HEK293 (cell line): ENCODE data around the gene NEK11.
A peak's percentile ranks its signal among the peaks of the same experiment; 100 is the strongest.
"Not testable (repeated sequence)": the region's sequence is repeated elsewhere in the genome, so short reads cannot be mapped to it uniquely, and the experiment has no call there.

Experiments used
- CTCF ChIA-PET: fragments of 350-600 bp; formaldehyde crosslinking; extraction: SDS; loops from one replicate; lab custom pipeline; 2021; ENCODE audit warnings: antibody characterized with exemption; lab: Yijun Ruan, JAX
- POLR2A ChIA-PET: fragments of 300-600 bp; formaldehyde crosslinking; extraction: SDS; loops from one replicate; lab custom pipeline; 2020; ENCODE audit warnings: antibody characterized with exemption, inconsistent platforms; lab: Yijun Ruan, JAX
- H3K27ac ChIP-seq: fragments of 200-500 bp; sonication (Bioruptor generic); 2 replicates; pipeline ENCODE4 v1.5.1; 2014; ENCODE audit warnings: low read depth, low read length, control low read depth, inconsistent platforms; ENCODE audit errors: extremely low read depth
- H3K36me3 ChIP-seq, 2 experiments: fragments of 200-500 bp in 1 of 2; sonication (Bioruptor generic) in 1 of 2; 1 replicate in 1 of 2; 2 replicates in 1 of 2; pipeline ENCODE4 v1.5.1; 2014 to 2017; ENCODE audit warnings: inconsistent platforms in 2 of 2, low read length in 2 of 2; ENCODE audit not compliant: control insufficient read depth in 2 of 2, insufficient read depth in 1 of 2
- H3K4me1 ChIP-seq: fragments of 200-500 bp; sonication (Bioruptor generic); 2 replicates; pipeline ENCODE4 v1.5.1; 2014; ENCODE audit warnings: mild to moderate bottlenecking, low read length, inconsistent platforms; ENCODE audit not compliant: control insufficient read depth, insufficient read depth
- H3K4me3 ChIP-seq: 2 replicates; pipeline ENCODE4 v1.5.1; 2011; ENCODE audit warnings: low read depth, mild to moderate bottlenecking, control low read depth, low read length, moderate library complexity
- H3K9me3 ChIP-seq: fragments of 200-500 bp; sonication (Bioruptor generic); 2 replicates; pipeline ENCODE4 v1.5.1; 2014; ENCODE audit warnings: low read depth, low read length, inconsistent platforms; ENCODE audit not compliant: control insufficient read depth, insufficient read depth
- EGR2 ChIP-seq: fragments of 450-650 bp; formaldehyde crosslinking; IDR thresholded peaks from 2 replicates; pipeline ENCODE4 v1.5.1; 2016; ENCODE audit warnings: low read depth, missing biosample characterization, missing genetic modification characterization
- GLIS1 ChIP-seq: fragments of 450-650 bp; formaldehyde crosslinking; IDR thresholded peaks from 2 replicates; pipeline ENCODE4 v1.5.1; 2016; ENCODE audit warnings: missing biosample characterization, missing genetic modification characterization
- GLIS2 ChIP-seq: fragments of 450-650 bp; formaldehyde crosslinking; IDR thresholded peaks from 2 replicates; pipeline ENCODE4 v1.5.1; 2016; ENCODE audit warnings: missing biosample characterization, missing genetic modification characterization
- KLF8 ChIP-seq: fragments of 450-650 bp; formaldehyde crosslinking; IDR thresholded peaks from 2 replicates; pipeline ENCODE4 v1.5.1; 2016; ENCODE audit warnings: missing biosample characterization, missing genetic modification characterization
- SP7 ChIP-seq: fragments of 450-650 bp; formaldehyde crosslinking; IDR thresholded peaks from 2 replicates; pipeline ENCODE4 v1.5.1; 2016; ENCODE audit warnings: missing biosample characterization, missing genetic modification characterization
- WT1 ChIP-seq: fragments of 450-650 bp; formaldehyde crosslinking; IDR thresholded peaks from 2 replicates; pipeline ENCODE4 v1.5.1; 2016; ENCODE audit warnings: missing biosample characterization, missing genetic modification characterization
- YY1 ChIP-seq: fragments of 450-650 bp; formaldehyde crosslinking; IDR thresholded peaks from 2 replicates; pipeline ENCODE4 v1.5.1; 2018; ENCODE audit warnings: missing biosample characterization, missing genetic modification characterization
- ZBTB17 ChIP-seq: fragments of 450-650 bp; formaldehyde crosslinking; IDR thresholded peaks from 2 replicates; pipeline ENCODE4 v1.5.1; 2016; ENCODE audit warnings: missing biosample characterization, missing genetic modification characterization
- ZBTB48 ChIP-seq: fragments of 450-650 bp; formaldehyde crosslinking; IDR thresholded peaks from 2 replicates; pipeline ENCODE4 v1.5.1; 2016; ENCODE audit warnings: missing biosample characterization, missing genetic modification characterization
- ZEB2 ChIP-seq: fragments of 450-650 bp; formaldehyde crosslinking; IDR thresholded peaks from 2 replicates; pipeline ENCODE4 v1.5.1; 2016; ENCODE audit warnings: missing biosample characterization, missing genetic modification characterization
- ZFHX2 ChIP-seq: fragments of 450-650 bp; formaldehyde crosslinking; conservative IDR thresholded peaks from 2 replicates; pipeline ENCODE4 v1.5.1; 2016; ENCODE audit warnings: missing biosample characterization, missing genetic modification characterization
- ZNF2 ChIP-seq: fragments of 450-650 bp; formaldehyde crosslinking; IDR thresholded peaks from 2 replicates; pipeline ENCODE4 v1.5.1; 2016; ENCODE audit warnings: missing biosample characterization, missing genetic modification characterization
- ZNF335 ChIP-seq: fragments of 450-650 bp; formaldehyde crosslinking; conservative IDR thresholded peaks from 2 replicates; pipeline ENCODE4 v1.5.1; 2016; ENCODE audit warnings: missing biosample characterization, missing genetic modification characterization
- ZNF341 ChIP-seq: fragments of 450-650 bp; formaldehyde crosslinking; IDR thresholded peaks from 2 replicates; pipeline ENCODE4; 2016; ENCODE audit warnings: low read depth, missing biosample characterization, missing genetic modification characterization
- ZNF394 ChIP-seq: fragments of 450-650 bp; formaldehyde crosslinking; IDR thresholded peaks from 2 replicates; pipeline ENCODE4 v1.5.1; 2016; ENCODE audit warnings: missing biosample characterization, missing genetic modification characterization, mild to moderate bottlenecking, moderate library complexity, borderline replicate concordance
- ZNF501 ChIP-seq: fragments of 450-650 bp; formaldehyde crosslinking; IDR thresholded peaks from 2 replicates; pipeline ENCODE4 v1.5.1; 2016; ENCODE audit warnings: missing biosample characterization, missing genetic modification characterization
- ZNF561 ChIP-seq: fragments of 450-650 bp; IDR thresholded peaks from 2 replicates; pipeline ENCODE4 v1.5.1; 2018; ENCODE audit warnings: missing biosample characterization, missing genetic modification characterization, borderline replicate concordance
- ZNF629 ChIP-seq: fragments of 450-650 bp; formaldehyde crosslinking; IDR thresholded peaks from 2 replicates; pipeline ENCODE4 v1.5.1; 2017; ENCODE audit warnings: missing biosample characterization, missing genetic modification characterization
- ZSCAN30 ChIP-seq: fragments of 450-650 bp; IDR thresholded peaks from 2 replicates; pipeline ENCODE4 v1.5.1; 2018; ENCODE audit warnings: missing biosample characterization, mild to moderate bottlenecking, missing genetic modification characterization, moderate library complexity
- TF ChIP-seq, protein P1 (sequence below): fragments of 450-650 bp; formaldehyde crosslinking; IDR thresholded peaks from 2 replicates; pipeline ENCODE4 v1.5.1; 2016; ENCODE audit warnings: missing biosample characterization, missing genetic modification characterization
- TF ChIP-seq, protein P2 (sequence below): fragments of 450-650 bp; formaldehyde crosslinking; IDR thresholded peaks from 2 replicates; pipeline ENCODE4 v1.5.1; 2016; ENCODE audit warnings: missing biosample characterization, missing genetic modification characterization
- TF ChIP-seq, protein P3 (sequence below): fragments of 450-650 bp; formaldehyde crosslinking; conservative IDR thresholded peaks from 2 replicates; pipeline ENCODE4 v1.5.1; 2016; ENCODE audit warnings: low read depth, missing biosample characterization, missing genetic modification characterization
- TF ChIP-seq, protein P4 (sequence below): fragments of 450-650 bp; formaldehyde crosslinking; IDR thresholded peaks from 2 replicates; pipeline ENCODE4 v1.5.1; 2017; ENCODE audit warnings: missing biosample characterization, missing genetic modification characterization
- TF ChIP-seq, protein P5 (sequence below): fragments of 450-650 bp; formaldehyde crosslinking; optimal IDR thresholded peaks from 2 replicates; pipeline ENCODE3; 2016; ENCODE audit warnings: missing biosample characterization, mild to moderate bottlenecking, missing genetic modification characterization
- TF ChIP-seq, protein P6 (sequence below): fragments of 450-650 bp; formaldehyde crosslinking; IDR thresholded peaks from 2 replicates; pipeline ENCODE4 v1.5.1; 2016; ENCODE audit warnings: missing biosample characterization, missing genetic modification characterization

Gene NEK11

DNA sequence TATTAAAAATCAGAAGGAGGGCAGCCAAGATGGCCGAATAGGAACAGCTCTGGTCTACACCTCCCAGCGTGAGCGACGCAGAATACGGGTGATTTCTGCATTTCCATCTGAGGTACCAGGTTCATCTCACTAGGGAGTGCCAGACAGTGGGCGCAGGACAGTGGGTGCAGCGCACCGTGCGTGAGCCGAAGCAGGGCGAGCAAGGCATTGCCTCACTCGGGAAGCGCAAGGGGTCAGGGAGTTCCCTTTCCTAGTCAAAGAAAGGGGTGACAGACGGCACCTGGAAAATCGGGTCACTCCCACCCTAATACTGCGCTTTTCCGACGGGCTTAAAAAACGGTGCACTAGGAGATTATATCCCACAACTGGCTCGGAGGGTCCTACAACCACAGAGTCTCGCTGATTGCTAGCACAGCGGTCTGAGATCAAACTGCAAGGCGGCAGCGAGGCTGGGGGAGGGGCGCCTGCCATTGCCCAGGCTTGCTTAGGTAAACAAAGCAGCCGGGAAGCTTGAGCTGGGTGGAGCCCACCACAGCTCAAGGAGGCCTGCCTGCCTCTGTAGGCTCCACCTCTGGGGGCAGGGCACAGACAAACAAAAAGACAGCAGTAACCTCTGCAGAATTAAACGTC lies 304.9 kb downstream of the NEK11 start:
- H3K4me3 ChIP-seq, H3K27ac ChIP-seq, POLR2A ChIA-PET, H3K4me1 ChIP-seq, H3K9me3 ChIP-seq, H3K36me3 ChIP-seq: not testable (repeated sequence)
- CTCF ChIA-PET: interaction anchor here (1.3 kb wide), 1 partner anchor 39 kb away, joined by 3 read pairs; no protein-coding TSS in a partner anchor
- TF ChIP-seq EGR2 (tag by site-specific recombination) (peak; percentile 56), WT1 (peak; percentile 26; the same call in 1 of the 2 replicates), ZSCAN30 (tag by site-specific recombination) (peak; percentile 75; the same call in 1 of the 2 replicates), ZNF335 (peak; percentile 66), ZNF341 (tag by site-specific recombination) (peak; percentile 85), GLIS1 (tag by site-specific recombination) (peak; percentile 22; the same call in 1 of the 2 replicates), GLIS2 (tag by site-specific recombination) (0 out of 2 replicates have a peak, but pooled peaks have one; percentile 64), ZNF629 (0 out of 2 replicates have a peak, but pooled peaks have one; percentile 24), KLF8 (tag by site-specific recombination) (0 out of 2 replicates have a peak, but pooled peaks have one; percentile 26), ZEB2 (tag by site-specific recombination) (0 out of 2 replicates have a peak, but pooled peaks have one; percentile 35), ZBTB17 (tag by site-specific recombination) (peak; percentile 38; the same call in 1 of the 2 replicates), ZNF501 (tag by site-specific recombination) (peak; percentile 48; the same call in 1 of the 2 replicates), ZNF561 (peak; percentile 43; the same call in 1 of the 2 replicates), SP7 (peak; percentile 15; the same call in 1 of the 2 replicates), ZNF394 (tag by site-specific recombination) (0 out of 2 replicates have a peak, but pooled peaks have one; percentile 19), YY1 (tag by site-specific recombination) (peak; percentile 28; the same call in 1 of the 2 replicates), ZFHX2 (0 out of 2 replicates have a peak, but pooled peaks have one; percentile 19), ZBTB48 (tag by site-specific recombination) (peak; percentile 90), ZNF2 (tag by site-specific recombination) (peak; percentile 61; the same call in 1 of the 2 replicates)
- TF ChIP-seq, protein P1, sequence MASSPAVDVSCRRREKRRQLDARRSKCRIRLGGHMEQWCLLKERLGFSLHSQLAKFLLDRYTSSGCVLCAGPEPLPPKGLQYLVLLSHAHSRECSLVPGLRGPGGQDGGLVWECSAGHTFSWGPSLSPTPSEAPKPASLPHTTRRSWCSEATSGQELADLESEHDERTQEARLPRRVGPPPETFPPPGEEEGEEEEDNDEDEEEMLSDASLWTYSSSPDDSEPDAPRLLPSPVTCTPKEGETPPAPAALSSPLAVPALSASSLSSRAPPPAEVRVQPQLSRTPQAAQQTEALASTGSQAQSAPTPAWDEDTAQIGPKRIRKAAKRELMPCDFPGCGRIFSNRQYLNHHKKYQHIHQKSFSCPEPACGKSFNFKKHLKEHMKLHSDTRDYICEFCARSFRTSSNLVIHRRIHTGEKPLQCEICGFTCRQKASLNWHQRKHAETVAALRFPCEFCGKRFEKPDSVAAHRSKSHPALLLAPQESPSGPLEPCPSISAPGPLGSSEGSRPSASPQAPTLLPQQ (tag by site-specific recombination): peak; percentile 85
- TF ChIP-seq, protein P2, sequence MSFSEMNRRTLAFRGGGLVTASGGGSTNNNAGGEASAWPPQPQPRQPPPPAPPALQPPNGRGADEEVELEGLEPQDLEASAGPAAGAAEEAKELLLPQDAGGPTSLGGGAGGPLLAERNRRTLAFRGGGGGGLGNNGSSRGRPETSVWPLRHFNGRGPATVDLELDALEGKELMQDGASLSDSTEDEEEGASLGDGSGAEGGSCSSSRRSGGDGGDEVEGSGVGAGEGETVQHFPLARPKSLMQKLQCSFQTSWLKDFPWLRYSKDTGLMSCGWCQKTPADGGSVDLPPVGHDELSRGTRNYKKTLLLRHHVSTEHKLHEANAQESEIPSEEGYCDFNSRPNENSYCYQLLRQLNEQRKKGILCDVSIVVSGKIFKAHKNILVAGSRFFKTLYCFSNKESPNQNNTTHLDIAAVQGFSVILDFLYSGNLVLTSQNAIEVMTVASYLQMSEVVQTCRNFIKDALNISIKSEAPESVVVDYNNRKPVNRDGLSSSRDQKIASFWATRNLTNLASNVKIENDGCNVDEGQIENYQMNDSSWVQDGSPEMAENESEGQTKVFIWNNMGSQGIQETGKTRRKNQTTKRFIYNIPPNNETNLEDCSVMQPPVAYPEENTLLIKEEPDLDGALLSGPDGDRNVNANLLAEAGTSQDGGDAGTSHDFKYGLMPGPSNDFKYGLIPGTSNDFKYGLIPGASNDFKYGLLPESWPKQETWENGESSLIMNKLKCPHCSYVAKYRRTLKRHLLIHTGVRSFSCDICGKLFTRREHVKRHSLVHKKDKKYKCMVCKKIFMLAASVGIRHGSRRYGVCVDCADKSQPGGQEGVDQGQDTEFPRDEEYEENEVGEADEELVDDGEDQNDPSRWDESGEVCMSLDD (tag by site-specific recombination): peak; percentile 40; the same call in 1 of the 2 replicates
- TF ChIP-seq, protein P3, sequence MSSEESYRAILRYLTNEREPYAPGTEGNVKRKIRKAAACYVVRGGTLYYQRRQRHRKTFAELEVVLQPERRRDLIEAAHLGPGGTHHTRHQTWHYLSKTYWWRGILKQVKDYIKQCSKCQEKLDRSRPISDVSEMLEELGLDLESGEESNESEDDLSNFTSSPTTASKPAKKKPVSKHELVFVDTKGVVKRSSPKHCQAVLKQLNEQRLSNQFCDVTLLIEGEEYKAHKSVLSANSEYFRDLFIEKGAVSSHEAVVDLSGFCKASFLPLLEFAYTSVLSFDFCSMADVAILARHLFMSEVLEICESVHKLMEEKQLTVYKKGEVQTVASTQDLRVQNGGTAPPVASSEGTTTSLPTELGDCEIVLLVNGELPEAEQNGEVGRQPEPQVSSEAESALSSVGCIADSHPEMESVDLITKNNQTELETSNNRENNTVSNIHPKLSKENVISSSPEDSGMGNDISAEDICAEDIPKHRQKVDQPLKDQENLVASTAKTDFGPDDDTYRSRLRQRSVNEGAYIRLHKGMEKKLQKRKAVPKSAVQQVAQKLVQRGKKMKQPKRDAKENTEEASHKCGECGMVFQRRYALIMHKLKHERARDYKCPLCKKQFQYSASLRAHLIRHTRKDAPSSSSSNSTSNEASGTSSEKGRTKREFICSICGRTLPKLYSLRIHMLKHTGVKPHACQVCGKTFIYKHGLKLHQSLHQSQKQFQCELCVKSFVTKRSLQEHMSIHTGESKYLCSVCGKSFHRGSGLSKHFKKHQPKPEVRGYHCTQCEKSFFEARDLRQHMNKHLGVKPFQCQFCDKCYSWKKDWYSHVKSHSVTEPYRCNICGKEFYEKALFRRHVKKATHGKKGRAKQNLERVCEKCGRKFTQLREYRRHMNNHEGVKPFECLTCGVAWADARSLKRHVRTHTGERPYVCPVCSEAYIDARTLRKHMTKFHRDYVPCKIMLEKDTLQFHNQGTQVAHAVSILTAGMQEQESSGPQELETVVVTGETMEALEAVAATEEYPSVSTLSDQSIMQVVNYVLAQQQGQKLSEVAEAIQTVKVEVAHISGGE (tag by site-specific recombination): peak; percentile 20; the same call in 1 of the 2 replicates
- TF ChIP-seq, protein P4, sequence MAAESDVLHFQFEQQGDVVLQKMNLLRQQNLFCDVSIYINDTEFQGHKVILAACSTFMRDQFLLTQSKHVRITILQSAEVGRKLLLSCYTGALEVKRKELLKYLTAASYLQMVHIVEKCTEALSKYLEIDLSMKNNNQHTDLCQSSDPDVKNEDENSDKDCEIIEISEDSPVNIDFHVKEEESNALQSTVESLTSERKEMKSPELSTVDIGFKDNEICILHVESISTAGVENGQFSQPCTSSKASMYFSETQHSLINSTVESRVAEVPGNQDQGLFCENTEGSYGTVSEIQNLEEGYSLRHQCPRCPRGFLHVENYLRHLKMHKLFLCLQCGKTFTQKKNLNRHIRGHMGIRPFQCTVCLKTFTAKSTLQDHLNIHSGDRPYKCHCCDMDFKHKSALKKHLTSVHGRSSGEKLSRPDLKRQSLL (tag by site-specific recombination): peak; percentile 97
- TF ChIP-seq, protein P5, sequence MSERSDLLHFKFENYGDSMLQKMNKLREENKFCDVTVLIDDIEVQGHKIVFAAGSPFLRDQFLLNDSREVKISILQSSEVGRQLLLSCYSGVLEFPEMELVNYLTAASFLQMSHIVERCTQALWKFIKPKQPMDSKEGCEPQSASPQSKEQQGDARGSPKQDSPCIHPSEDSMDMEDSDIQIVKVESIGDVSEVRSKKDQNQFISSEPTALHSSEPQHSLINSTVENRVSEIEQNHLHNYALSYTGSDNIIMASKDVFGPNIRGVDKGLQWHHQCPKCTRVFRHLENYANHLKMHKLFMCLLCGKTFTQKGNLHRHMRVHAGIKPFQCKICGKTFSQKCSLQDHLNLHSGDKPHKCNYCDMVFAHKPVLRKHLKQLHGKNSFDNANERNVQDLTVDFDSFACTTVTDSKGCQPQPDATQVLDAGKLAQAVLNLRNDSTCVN (tag by site-specific recombination): peak; percentile 17
- TF ChIP-seq, protein P6, sequence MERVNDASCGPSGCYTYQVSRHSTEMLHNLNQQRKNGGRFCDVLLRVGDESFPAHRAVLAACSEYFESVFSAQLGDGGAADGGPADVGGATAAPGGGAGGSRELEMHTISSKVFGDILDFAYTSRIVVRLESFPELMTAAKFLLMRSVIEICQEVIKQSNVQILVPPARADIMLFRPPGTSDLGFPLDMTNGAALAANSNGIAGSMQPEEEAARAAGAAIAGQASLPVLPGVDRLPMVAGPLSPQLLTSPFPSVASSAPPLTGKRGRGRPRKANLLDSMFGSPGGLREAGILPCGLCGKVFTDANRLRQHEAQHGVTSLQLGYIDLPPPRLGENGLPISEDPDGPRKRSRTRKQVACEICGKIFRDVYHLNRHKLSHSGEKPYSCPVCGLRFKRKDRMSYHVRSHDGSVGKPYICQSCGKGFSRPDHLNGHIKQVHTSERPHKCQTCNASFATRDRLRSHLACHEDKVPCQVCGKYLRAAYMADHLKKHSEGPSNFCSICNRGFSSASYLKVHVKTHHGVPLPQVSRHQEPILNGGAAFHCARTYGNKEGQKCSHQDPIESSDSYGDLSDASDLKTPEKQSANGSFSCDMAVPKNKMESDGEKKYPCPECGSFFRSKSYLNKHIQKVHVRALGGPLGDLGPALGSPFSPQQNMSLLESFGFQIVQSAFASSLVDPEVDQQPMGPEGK (tag by site-specific recombination): 0 out of 2 replicates have a peak, but pooled peaks have one; percentile 29
